AG09309 (cell line): ENCODE results near the gene ZER1.
"Not testable (repeated sequence)": the region's sequence is repeated elsewhere in the genome, so short reads cannot be mapped to it uniquely, and the experiment has no call there.

ENCODE experiments used
- DNase-seq: peaks from one replicate; pipeline ENCODE4 v3.0.0-alpha.2; 2010; ENCODE audit warnings: low read depth
- H3K4me3 ChIP-seq: 2 replicates; pipeline ENCODE4 v1.5.1; 2011; ENCODE audit warnings: mild to moderate bottlenecking, low read depth, low read length, moderate library complexity; ENCODE audit not compliant: control insufficient read depth
- CTCF ChIP-seq: IDR thresholded peaks from 2 replicates; pipeline ENCODE4 v1.5.1; 2011; ENCODE audit warnings: mild to moderate bottlenecking, low read depth, low read length, inconsistent platforms; ENCODE audit not compliant: insufficient read depth, control insufficient read depth; ENCODE audit errors: missing control alignments

Gene ZER1

GRCh38 chr9:128802482-128802881, 30.8 kb upstream of the ZER1 start:
- no peak for DNase-seq
- no peak for TF ChIP-seq CTCF
- no peak overlapping the region for H3K4me3 ChIP-seq

- DNase-seq, result no peak
- TF ChIP-seq CTCF, result no peak
- H3K4me3 ChIP-seq, result no peak overlapping the region
Observed at GRCh38 chr9:128800061-128800460, 28.3 kb upstream of the ZER1 start.

GRCh38 chr9:128798896-128799295, 27.2 kb upstream of the ZER1 start:
- H3K4me3 ChIP-seq, result no peak overlapping the region
- no peak for DNase-seq
- no peak for TF ChIP-seq CTCF

GRCh38 chr9:128794961-128795360, 23.2 kb upstream of the ZER1 start:
- not testable (repeated sequence) for DNase-seq, H3K4me3 ChIP-seq

GRCh38 chr9:128792978-128793686, 21.4 kb upstream of the ZER1 start:
- H3K4me3 ChIP-seq, result no peak overlapping the region
- no peak for TF ChIP-seq CTCF
- DNase-seq, result no peak

- no peak for DNase-seq
- no peak overlapping the region for H3K4me3 ChIP-seq
- TF ChIP-seq CTCF, result no peak
Observed at GRCh38 chr9:128792134-128792533, 20.4 kb upstream of the ZER1 start.

GRCh38 chr9:128790536-128790935, 18.8 kb upstream of the ZER1 start:
- no peak for TF ChIP-seq CTCF
- no peak for DNase-seq
- no peak overlapping the region for H3K4me3 ChIP-seq
